DMS114 treated with DMSO at 0.1 percent for 48 hours (cell line): Measurements from ENCODE around the gene CLNS1A.
"Not testable (repeated sequence)": the region's sequence is repeated elsewhere in the genome, so short reads cannot be mapped to it uniquely, and the experiment has no call there.

Experiments used
- DNase-seq: peaks from one replicate; lab custom pipeline; 2025; ENCODE audit not compliant: unreplicated experiment; lab: John Stamatoyannopoulos, UW

Gene CLNS1A

DNA sequence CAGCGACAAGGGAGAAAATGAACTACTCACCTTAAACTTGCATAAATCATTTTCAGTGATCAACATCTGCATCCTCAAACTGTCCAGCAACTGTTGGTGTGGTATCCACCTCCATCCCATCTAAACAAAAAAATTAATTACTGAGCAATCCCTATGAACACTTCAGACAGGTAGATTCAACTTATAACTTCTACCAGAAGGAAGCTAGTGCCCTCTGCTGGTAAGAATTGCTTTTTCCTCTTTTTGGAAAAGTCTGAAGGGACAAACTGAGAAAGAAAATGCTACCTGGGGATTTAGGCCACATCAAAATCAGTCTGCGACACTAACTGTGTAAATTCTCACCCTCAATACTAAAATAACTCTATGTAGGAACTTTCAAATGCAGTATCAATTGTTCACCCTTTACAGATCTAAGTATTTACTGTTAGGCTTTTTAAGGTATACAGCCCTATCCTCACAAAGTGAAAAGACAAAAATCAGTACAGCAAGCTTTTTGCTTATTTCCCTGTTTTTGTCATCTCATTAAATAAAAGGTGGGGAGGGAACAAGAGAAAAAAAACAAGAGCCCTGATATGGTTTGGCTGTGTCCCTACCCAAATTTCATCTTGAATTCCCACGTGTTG lies 17.9 kb downstream of the CLNS1A start:
- DNase-seq, result no peak

DNA sequence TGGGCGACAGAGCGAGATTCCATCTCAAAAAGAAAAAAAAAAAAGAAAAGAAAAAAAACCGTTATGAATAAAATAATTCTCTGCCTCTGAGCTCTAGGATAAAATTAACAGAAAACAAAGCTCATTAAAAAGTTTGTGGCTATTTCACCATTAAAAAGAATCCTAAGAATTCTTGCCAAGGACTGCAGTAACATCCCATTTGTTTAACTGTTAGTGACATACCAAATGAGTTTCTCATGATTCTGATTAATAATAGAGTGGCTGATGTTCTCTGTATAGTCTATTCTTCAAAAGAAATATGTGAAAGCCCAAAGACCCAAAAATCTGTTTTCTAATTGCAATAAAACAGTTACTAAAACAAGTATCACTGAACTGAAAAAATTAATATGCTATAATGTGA lies 19.7 kb downstream of the CLNS1A start:
- no peak for DNase-seq

DNA sequence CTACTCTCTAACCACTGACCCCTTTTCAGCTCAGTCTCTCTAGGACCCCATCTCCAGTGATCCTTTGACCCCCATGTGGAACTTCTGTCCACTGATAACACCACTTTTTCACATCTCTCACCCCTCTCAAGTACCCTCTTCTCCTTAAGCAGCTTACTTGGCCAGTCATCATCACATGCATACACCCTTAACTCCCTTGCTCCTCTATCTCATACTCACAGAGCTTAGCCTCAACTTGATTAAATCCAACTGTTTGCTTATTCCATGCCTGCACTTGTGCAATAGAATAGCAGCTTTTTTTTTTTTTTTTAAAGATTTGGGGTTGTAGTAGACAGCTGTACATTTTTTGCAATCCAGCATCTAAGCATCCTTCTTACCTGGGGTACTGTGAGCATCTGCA lies 25.7 kb downstream of the CLNS1A start:
- no peak for DNase-seq

DNA sequence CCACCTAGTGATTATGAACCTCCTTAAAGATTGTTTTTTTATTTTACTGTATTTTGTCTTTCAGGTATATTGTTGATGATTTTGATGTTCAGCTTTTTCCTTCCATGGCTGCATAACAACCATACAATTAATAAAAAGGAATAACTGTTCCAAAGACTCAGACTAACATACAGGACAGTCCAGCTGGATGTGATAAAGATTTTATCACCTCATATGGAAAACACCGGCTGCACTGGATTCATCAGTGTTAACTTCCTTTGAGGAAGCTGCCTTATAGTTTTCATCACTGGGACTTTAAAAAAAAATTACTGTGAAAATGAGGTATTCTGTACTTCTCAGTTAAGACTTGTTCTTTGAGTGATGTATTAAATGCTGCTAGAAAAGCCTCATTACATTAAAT lies 28.4 kb downstream of the CLNS1A start:
- DNase-seq, result no peak

DNA sequence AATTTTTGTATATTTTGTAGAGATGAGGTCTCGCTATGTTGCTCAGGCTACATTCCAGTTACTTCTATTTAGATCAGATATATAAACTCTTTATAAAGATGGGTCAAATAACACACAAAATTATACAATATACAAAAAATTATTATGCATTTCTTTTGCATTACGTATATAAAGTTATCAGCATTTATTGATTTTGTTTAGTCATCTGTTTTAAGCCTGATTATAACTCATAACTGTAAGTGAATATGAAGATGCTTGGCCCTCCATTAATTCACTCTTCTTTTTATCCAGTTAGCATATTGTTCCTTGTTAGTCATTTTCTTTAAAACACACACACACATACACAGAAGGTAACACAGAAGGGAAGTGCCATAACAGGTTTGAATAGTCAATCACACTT lies 33.3 kb downstream of the CLNS1A start:
- DNase-seq, result no peak

DNA sequence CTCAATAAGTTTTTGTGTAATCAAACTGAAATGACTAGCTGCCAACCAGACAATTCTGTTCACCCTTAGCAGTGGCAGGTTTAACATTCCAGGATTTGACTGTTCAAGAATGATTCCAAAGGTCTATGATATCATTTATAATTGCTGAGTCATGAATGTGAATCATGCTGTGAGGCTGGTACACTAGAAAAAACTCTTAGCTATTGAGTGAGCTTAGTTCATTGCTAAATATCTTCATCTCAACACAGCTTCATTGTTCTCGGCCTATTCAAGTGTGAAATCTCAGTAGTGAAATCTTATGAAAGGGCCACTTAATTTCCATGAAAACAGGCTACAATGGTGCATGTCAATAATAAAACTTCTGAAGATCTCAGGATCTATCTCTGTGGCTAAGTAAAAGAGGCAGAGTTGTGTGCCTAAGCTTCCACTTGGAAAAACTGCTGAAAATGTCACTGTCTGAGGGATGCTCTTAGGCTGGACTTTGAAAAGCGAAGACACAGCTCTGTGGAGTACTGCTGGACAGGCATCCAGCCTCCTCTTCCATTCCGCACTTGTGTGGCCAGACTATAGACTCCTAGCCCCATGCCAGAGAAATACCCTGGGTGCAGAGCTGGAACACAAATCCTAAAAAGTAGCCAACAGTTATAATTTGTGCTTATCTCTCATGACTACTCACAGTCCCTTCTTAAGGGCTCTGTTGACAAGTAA lies 35.1 kb downstream of the CLNS1A start:
- DNase-seq, result no peak

DNA sequence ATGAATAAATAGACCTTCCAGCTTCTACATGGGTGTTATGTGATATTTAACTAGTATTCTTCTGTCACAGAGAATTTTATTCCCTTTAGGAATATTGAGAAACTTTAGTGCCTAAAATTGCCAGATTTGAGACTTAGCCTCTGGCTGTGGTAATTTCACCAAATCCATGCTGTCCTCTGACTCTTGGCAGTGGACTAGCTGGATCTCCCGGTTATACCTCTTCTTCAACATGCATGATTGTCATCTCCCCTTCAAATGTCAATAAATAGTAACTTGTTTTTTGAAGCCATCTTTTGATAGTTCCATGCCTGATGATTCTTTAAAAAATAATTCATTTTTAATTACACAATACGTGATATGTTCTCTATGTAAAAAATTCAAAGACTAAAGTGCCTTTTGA lies 39.4 kb downstream of the CLNS1A start:
- no peak for DNase-seq

DNA sequence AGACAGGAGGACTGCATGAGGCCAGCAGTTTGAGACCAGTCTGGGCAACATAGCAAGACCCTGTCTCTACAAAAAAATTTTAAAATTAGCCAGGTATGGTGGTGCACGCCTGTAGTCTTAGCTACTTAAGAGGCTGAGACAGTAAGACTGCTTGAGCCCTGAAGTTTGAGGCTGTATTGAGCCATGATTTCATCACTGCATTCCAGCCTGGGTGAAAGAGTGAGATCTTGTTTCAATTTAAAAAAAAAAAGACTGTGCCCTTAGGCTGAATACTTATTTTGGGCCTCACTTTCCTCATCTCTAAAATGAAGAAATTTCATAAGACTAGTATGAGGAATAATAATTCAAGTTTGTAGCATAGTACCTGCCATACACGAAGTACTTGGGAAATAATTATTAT lies 41.0 kb downstream of the CLNS1A start:
- no peak for DNase-seq

DNA sequence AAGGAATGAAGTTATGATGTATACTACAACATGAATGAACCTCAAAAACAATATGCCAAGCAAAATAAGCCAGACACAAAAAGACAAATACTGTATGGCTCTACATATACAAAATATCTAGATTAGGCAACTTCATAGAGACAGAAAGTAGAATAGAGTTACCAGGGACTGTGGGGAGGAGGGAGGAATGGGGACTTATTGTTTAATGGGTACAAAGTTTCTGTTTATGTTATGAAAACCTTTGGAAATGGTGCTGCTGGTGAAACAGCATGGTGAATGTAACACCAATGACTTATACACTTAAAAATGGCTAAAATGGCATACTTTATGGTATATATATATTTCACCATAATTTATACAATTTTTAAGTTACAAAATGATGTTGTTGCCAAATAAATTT lies 43.7 kb downstream of the CLNS1A start:
- no peak for DNase-seq

DNA sequence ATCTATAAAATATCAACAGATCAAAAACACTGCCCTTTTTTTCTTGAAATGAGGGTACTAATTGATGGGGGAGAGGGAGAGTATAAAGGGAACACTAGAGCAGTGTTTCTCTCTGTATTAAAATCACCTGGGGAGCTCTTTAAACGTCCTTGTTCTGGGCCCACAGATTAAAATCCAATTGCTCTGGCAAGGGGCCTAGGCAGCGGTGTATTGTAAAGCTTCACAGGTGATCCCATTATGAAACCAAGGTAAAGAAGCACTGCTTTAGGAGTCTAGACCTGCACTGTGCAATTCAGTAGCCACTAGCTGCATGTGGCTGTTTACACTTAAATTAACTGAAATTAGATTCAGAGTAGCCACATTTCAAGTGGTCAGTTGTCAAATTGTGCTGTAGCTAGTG lies 44.9 kb downstream of the CLNS1A start:
- no peak for DNase-seq

DNA sequence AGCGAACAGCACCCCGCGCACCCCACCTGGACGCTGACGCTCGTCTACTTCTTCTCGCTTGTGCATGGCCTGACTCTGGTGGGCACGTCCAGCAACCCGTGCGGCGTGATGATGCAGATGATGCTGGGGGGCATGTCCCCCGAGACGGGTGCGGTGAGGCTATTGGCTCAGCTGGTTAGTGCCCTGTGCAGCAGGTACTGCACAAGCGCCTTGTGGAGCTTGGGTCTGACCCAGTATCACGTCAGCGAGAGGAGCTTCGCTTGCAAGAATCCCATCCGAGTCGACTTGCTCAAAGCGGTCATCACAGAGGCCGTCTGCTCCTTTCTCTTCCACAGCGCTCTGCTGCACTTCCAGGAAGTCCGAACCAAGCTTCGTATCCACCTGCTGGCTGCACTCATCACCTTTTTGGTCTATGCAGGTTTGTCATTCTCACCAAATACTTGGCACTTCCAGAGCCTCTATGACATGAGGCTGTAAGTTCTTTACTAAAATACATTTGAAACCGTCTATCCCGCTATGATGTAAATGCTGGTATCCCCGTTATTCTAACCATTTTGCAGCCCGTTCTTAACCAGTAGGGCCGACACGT lies 47.3 kb downstream of the CLNS1A start:
- DNase-seq, result peak; percentile 13

DNA sequence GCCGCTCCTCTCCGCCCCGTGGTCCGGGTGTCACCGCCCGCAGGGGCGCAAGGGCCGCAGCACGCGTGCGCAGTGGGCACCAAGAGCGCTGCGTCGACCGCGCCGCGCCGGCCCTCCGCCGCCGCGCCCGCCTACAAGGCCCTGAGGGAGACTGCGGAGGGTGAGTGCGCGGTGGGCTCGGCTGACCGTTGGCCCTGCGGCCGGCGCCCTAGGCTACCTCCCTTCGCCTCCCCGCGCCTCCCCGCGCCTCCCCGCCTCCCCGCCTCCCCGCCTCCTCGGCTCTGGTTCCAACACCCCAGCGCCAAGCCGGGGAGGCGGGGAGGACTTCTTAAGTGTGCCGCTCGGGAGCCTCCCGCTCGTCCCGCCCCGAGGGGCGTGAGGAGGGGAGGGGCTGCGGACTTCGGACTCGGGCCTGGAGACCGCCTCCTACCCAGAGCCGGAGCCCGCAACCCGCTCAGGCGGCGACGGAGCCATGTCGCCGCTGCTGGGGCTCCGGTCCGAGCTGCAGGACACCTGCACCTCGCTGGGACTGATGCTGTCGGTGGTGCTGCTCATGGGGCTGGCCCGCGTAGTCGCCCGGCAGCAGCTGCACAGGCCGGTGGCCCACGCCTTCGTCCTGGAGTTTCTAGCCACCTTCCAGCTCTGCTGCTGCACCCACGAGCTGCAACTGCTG lies 47.9 kb downstream of the CLNS1A start, which contains the start of gene AQP11:
AQP11 (plus strand) TSS at position 433 of the 673 bp plus-strand sequence; CDS start at position 473, 40 bp downstream.
- peak; percentile 69 for DNase-seq

DNA sequence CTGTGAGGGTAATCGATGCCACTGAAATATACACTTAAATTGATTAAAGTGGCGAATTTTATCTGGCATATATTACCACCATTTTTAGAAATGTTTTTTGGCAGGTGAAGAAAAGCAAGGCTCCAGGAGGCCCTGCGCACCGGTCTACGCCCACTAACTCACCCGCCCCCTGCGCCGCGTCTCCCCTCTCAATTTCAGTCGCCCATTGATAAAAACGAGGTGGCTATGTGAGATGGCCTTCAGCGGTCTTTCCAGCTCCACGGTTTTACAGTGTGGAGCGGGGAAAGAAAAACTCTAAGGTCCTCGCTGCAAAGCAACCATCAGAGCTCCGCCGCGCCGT lies 48.4 kb downstream of the CLNS1A start:
- no peak for DNase-seq

DNA sequence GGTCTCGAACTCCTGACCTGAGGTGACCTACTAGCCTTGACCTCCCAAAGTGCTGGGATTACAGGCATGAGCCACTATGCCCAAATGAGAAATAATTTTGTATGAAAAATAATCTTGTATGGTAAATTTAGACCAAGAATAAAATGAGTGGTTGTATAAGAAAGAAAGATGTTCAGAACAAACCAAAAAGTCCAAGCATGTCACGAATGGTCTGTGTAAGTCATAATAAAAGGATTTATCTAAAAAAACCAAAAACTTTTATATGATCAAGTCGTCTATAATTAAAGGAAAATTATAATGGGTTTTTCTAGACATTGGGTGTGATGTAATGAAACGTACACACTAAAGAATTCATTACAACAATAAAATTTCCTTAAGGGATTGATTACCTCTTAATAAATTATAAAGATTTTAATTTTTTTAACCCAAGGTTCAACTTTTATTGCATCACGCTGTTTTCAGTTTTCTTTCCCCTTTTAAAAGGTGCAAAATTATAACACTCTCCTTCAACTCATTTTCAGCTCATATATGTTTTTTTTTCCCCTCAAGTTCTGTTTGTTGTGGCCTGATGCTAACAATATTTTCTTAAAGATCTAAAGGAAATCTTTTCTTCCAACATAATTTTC lies 56.8 kb downstream of the CLNS1A start:
- DNase-seq, result peak; percentile 12

DNA sequence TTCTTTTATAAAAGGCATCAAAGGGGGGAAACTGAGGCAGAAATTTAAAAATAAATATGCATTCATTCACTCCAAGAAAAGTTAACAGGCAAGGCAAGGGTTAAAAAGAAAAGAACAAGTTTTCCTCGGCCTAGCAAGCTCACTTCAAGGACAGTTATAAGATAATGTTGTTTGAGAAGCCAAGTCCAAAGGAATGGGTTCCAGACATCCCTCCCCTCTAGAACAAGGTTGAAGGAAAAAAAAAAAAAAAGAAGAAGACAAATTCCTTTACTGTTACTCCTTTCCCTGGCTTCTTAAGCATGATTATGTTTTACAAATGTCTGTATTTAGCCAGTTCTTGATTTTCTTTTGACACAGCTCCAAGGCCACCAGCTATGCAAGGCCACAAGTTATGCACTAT lies 62.2 kb downstream of the CLNS1A start:
- not testable (repeated sequence) for DNase-seq

DNA sequence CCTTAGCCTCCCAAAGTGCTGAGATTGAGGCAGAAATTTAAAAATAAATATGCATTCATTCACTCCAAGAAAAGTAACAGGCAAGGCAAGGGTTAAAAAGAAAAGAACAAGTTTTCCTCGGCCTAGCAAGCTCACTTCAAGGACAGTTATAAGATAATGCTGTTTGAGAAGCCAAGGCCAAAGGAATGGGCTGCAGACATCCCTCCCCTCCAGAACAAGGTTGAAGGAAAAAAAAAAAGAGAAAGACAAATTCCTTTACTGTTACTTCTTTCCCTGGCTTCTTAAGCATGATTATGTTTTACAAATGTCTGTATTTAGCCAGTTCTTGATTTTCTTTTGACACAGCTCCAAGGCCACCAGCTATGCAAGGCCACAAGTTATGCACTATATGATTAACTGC lies 66.7 kb downstream of the CLNS1A start:
- not testable (repeated sequence) for DNase-seq

DNA sequence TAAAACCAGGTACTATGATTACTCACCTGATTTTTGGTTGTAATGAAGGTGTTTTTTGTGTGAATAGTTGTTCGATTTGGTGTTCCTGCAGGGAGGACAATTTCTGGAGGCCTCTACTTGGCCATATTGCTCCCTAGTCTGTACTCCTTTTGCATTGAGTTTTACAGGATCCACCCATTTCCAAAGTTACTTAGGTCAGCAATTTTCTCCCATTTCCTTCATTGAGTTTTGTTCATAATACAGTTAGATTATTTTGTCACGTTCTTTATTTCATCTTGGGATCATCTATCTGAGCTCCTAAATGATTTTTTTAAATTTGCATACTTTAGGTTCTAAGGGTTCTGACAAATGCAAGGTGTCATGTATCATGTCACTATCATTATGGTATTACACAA lies 67.9 kb downstream of the CLNS1A start:
- DNase-seq, result no peak

DNA sequence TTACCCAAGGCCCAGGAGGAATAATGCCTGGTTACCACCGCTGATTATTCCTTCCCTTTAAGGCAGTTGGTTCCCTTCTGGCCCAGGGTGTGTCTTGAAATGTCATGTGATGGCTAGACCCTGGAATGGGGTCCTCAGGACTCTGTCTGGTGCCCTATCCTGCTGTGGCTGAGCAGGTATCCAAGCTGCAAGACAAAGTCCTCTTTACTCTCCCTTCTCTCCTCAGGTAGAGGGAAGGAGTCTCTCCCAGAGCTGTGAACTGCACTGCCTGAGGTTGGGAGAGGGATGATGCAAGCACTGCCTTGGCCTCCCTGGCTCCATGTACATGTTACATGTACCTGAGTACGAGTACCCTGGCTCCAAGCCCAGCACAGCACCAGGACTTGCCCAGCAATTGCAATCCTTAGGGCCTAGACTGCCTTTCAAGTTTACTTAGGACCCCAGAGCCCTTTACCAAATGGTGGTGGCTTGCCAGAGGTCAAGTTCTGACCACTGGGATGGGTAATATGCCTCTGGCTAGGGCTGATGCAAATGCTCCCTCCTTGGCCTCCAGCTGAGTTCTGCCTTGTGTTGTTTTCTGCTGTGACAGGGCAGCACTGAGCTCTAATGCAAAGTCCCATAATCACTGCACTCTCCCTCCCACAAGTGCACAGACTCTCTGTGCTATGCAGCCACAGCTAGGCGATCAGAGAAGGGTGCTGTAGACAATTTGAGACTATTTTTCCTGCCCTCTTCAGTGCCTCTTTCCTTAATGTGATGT lies 68.5 kb downstream of the CLNS1A start:
- no peak for DNase-seq

DNA sequence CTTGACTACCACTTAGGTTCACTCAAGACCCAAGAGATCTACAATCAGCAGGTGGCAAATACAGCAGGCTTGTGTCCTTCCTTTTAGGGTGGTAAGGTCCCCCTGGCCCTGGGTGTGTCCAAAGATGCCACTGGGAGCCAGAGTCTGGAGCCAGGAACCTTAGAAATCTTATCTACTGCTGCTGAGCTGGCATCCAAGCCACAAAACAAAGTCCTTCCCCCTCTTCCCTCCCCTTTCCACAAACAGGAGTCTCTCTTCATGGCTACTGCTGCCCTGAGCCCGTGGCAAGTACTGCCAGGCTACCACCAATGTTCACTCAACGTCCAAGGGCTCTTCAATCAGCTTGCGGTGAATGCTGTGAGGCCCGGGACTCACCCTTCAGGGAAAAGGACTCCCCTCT lies 69.3 kb downstream of the CLNS1A start:
- DNase-seq, result no peak
